ENCODE measurements around the gene PPP6R3. TPM values are rescaled to one million over a fixed set of nuclear protein-coding genes. Genes with fewer than 3 reads are reported as not detected.

Gene PPP6R3
- total RNA-seq, 1 donor, result 119 TPM

- no peak overlapping the region for H3K4me3 ChIP-seq (ENCODE audit: low read depth, low read length)
- TF ChIP-seq, protein P1, sequence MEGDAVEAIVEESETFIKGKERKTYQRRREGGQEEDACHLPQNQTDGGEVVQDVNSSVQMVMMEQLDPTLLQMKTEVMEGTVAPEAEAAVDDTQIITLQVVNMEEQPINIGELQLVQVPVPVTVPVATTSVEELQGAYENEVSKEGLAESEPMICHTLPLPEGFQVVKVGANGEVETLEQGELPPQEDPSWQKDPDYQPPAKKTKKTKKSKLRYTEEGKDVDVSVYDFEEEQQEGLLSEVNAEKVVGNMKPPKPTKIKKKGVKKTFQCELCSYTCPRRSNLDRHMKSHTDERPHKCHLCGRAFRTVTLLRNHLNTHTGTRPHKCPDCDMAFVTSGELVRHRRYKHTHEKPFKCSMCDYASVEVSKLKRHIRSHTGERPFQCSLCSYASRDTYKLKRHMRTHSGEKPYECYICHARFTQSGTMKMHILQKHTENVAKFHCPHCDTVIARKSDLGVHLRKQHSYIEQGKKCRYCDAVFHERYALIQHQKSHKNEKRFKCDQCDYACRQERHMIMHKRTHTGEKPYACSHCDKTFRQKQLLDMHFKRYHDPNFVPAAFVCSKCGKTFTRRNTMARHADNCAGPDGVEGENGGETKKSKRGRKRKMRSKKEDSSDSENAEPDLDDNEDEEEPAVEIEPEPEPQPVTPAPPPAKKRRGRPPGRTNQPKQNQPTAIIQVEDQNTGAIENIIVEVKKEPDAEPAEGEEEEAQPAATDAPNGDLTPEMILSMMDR (IDR thresholded peaks at IDR 0.05; ENCODE audit: insufficient read depth, low read length), result no peak
- DNase-seq (ENCODE audit: low read depth), result peak; percentile 65
Observed at GRCh38 chr11:68583041-68583446, 122.5 kb downstream of the PPP6R3 start.

DNA sequence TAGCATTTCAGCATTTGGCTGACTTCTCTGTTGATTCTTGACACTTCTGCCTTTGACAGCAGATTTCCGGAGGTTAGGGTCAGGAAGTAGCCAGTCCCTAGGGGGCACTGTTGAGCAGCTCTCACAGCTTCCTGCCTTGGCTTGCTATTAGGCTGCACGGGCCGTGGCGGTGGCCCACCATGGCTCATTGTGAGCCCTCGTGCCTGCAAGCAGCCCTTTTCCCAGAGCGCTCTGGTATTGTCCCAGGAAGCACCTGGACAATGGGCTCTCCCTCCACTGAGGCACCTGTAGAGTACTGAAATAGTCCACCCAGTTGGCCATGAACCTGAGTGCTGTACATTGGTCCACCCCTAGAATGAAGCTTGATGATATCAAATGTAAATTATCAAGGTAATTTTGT lies 123.5 kb downstream of the PPP6R3 start:
- peak; percentile 4 for DNase-seq (ENCODE audit: low read depth)
- TF ChIP-seq, protein P1 (IDR thresholded peaks at IDR 0.05; ENCODE audit: insufficient read depth, low read length), result peak; percentile 58
- no peak overlapping the region for H3K4me3 ChIP-seq (ENCODE audit: low read depth, low read length)

DNA sequence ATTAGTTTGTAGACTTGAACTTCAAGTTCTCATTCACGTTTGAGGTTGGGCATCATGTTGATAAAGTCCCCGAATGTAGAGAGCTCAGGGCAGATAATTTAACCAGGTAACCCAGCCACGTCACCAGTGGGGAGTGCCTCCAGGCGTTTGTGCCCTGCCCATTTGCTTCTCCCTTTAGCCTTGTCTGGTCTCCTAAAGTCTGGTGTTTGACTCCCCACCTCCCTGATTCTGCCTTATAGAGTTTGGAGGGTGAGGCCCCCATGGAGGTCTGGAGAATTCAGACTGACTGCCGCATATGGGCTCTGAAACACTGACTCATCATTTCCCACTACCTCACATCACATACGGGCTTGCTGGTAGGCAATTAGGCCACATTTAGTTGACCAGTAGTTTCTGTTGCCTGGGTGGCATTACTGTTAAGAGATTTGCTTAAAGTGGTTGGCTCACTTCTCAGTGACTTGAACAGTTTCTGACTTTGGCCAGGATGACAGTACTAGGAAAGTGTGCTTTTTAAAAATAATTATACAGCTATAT lies 124.5 kb downstream of the PPP6R3 start:
- no peak overlapping the region for H3K4me3 ChIP-seq (ENCODE audit: low read depth, low read length)
- no peak for DNase-seq (ENCODE audit: low read depth)
- TF ChIP-seq, protein P1 (IDR thresholded peaks at IDR 0.05; ENCODE audit: insufficient read depth, low read length), result no peak

DNA sequence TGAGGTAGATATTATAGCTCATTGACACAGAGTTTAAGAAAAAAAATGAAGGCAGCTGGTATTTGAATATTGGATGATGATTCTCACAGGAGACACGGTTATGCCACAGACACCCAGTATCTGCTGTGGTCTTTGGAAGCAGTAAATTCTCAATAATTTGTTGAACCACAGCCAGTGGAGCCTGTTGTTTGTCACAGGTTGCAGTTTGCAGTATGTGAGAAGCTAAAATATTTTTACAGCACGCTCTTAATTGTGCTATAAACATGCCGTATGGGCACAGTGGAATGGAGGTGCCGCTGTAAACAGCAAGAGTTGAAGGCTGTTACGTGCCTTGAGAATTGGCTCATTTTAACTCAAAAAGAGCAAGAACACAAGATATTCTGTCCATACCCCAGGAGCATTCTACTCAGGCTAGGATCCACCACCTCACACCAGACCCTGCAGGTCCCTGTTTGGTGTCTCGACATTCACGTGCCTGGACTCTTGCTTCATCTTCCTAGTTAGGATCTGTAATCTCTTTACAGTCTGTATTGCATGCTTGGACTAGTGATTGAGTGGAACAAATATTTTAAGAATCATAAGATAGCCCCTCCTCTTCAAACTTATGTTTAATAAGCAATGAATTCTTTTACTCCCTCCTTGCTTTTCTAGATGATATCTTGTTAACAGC lies 129.1 kb downstream of the PPP6R3 start:
- TF ChIP-seq, protein P1 (IDR thresholded peaks at IDR 0.05; ENCODE audit: insufficient read depth, low read length), result no peak
- DNase-seq (ENCODE audit: low read depth), result no peak
- no peak overlapping the region for H3K4me3 ChIP-seq (ENCODE audit: low read depth, low read length)

DNA sequence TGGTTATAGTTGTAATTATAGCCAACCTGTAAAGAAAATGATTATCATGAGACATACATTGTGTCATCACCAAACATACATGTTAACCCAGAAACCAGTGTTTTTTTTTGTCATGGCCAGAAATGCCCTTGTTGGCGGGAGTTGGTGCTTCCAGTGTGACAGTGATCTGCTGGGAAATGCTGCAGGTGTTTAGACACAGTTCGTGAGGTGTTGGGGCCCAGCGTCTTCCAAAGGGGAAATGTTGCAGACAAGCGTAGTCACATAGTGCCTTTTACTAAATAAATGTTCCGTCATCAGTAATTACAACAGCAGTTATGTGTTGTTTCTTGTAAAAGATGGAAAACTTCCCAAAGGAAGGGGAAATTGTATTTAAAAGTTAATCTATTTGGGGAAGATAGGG lies 131.2 kb downstream of the PPP6R3 start:
- TF ChIP-seq, protein P1 (IDR thresholded peaks at IDR 0.05; ENCODE audit: insufficient read depth, low read length), result no peak

DNA sequence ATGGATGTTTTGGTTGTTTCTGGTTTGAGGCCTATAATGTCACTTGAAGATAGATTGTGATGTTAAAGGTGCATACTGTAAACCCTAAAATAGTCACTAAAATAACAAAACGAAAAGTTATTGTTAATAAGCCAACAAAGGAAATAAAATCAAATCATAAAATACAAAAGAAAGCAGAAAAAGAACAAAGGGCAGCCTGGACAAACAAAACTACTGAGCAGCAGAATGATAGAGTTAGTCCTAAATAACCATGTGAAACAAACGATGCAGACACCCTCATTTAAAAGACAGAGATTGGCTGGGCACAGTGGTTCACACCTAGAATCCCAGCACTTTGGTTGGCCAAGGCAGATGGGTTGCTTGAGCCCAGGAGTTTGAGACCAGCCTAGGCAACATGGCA lies 132.9 kb downstream of the PPP6R3 start:
- no peak for DNase-seq (ENCODE audit: low read depth)
- no peak overlapping the region for H3K4me3 ChIP-seq (ENCODE audit: low read depth, low read length)
- TF ChIP-seq, protein P1 (IDR thresholded peaks at IDR 0.05; ENCODE audit: insufficient read depth, low read length), result no peak

More for the DNA sequence above, 131.2 kb downstream of the PPP6R3 start:
- H3K4me3 ChIP-seq (ENCODE audit: low read depth, low read length), result no peak overlapping the region
- DNase-seq (ENCODE audit: low read depth), result no peak

Measured in fibroblast of the aortic adventitia (primary cell).